Kidney tubule cell (primary cell): ENCODE data around the gene MYPN.
"Not testable (repeated sequence)": the region's sequence is repeated elsewhere in the genome, so short reads cannot be mapped to it uniquely, and the experiment has no call there.

Source experiments
- DNase-seq: peaks from one replicate; pipeline ENCODE4 v3.0.0-alpha.2; 2018; ENCODE audit warnings: low spot score

Gene MYPN

DNA sequence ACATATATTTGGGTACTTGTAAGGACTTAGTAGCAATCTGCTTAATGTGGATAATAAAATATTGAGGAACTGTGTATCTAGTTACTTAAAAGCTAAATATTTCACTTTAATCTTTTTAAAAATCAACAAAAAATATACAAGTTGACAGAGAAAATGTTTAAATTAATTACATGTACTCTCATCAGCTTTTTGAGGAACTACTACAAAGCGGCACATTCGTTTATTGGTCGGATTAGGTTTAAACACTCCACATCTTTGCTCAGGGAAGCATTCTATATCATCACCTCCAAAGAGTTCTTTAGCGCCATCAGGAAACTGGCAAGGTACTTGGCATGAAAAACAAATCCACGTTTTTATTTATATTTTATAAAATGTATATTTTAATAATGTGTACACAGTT, 121.0 kb downstream of the MYPN start:
- no peak for DNase-seq

DNA sequence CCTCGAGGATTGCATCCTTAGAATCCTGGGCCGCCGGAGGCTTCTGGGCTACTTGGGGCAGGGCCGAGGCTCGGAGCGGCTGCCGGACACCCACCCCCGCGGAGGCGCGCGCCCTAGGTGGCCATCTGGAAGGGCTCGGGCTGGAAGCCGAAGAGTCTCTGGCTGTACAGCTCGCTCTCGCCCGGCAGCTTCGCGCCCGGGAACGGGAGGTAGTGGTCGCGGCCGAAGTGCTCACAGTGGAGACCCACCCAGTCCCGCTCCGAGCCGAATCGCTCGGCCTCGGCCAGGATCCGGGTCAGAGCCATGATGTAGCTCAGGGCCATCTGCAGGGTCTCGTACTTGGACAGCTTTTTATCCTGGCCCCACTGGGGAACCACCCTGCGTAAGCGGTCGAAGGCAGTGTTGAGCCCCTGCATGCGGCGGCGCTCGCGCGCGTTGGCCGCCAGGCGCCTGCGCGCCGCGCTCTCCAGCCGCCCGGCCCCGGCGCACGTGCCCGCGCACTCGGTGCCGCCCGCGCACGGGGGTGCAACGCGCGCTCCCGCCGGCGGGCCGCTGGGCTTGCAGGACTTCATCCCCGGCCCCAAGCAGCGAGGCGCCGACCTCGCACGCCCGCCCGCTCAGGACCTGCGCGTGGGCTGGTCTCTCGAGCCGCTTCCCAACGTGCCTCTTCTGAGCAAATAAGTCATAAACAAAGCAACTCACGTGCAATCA, 122.0 kb downstream of the MYPN start:
- peak; percentile 76 for DNase-seq

DNA sequence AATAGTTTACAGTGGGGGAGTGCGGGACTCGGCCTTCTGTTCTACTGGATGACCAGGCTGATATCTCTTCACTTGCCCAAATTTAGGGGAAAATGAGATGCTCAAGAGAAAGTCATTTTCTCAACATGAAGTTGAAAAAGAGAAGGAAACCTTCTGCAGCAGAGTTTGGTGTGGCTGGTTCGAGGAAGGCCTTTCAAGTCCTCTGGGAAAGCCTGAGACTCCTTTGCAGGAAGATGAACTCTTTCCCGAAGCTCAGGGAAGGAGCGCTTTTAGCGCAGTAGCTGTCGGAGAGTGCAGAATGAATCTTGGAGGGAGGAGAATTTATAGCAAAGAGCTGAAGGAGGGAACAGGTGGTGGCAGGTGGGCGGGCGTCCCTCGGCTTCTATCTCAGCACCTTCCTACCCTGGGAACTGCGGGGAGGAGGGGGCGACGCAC, 122.5 kb downstream of the MYPN start, which contains the start of gene ATOH7:
Gene ATOH7, minus strand, starts transcription at position 297 of the 435 bp plus-strand sequence. CDS start 436 bp downstream, outside the sequence.
- no peak for DNase-seq

DNA sequence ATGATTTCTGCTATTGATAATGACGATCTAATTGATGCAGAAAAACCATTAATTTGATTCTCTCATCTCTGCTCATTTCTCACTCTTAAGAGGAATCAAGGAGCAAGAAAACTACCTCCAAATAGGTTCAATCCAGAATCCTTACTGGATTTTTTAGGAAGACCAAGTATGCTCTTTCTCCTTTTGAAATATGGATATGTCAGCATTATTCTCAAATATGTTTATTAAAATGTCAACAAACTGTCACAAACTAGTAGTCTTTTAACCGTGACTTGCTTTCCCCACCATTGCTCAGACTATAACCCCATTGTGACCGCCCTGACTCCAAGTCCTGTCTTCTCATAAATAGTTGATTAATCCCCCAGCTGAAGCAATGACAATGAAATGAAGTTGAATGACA, 123.8 kb downstream of the MYPN start:
- DNase-seq: no peak

DNA sequence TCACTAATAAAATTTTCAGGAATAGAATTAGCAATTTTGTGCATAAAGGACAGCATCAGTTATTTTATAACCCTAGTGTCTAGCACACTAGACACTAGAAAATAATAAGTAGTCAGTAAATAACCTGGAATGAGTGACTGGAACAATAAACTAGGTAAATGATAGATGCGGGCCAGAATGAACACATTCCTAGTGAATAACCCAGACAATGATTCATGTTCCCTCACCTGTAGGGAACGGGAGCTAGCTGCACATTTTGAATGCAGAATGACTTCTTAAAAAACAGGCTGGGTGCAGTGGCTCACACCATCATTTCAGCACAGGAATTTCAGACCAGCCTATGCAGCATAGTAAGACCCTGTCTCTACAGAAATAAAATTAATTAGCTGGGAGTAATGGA, 125.8 kb downstream of the MYPN start:
- peak; percentile 72 for DNase-seq

DNA sequence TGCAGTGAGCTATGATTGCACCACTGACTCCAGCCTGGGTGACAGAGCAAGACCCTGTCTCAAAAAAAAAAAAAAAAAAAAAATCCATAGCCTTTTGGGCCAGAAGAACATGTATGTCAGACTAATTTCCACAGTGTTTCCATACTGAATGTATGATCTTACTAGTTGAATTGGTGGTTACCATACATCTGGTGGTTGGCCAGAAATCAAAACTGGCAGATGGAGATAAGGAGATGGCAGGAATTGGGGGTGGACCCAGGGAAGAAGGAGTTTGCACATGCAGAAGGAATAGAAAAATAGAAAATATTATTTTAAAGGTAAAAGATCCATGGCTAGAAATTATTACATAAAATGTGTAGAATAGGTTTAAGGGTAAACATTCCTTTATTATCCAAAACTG, 126.3 kb downstream of the MYPN start:
- no peak for DNase-seq

DNA sequence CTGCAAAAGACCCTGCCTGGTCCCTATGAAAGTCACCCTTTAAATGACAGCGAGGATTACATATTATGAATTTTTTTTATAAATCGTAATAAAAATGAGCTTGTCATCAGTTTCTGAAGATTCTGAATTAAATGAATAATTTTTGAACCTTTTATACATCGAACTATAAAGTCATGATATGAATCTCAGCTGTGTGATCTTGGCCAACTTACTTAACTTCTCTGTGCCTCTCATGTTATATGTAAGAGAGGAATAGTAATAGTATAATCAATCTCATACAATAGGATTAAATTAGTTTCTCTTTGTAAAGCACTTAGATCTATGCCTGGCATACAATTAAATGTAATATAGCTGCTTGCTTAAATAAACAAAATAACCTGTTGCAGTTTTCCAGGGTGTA, 127.9 kb downstream of the MYPN start:
- no peak for DNase-seq

DNA sequence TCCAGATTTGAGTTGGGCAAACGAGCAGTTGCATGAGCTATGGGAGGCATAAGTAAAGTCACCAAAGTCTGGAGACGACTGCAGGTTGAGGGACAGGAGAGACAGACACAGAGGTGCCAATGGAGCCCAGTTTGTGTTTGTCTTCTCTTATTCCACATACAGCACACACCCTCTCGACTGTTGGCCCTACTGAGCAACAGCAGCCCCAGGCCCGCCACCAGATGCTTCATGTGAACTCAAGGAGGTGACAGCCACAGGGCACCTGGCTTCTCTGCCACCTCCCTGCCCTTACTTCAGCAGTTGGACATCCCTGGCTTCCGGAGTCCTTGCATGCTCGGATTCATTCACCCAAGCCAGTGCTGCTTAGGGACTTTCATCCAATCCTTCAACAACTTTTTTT, 129.1 kb downstream of the MYPN start:
- no peak for DNase-seq

DNA sequence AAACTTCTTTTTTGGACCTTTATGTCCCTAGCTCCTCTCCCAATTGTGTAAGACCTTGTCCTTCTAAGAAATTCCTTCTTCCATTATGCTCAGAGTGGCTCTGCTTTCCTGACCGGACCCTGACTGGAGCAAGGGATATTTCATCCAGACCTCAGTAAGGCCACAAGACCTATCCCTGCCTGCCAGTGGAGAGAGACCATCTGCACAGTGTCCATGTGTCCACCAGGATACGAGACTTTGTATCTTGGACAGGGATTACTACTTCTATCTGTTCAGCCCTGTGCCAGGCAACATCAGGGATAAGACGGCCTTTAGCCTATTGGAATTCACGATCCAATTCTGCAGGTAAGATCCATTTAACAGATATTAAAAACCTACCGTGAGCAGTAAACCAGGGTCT, 129.8 kb downstream of the MYPN start:
- DNase-seq: no peak

DNA sequence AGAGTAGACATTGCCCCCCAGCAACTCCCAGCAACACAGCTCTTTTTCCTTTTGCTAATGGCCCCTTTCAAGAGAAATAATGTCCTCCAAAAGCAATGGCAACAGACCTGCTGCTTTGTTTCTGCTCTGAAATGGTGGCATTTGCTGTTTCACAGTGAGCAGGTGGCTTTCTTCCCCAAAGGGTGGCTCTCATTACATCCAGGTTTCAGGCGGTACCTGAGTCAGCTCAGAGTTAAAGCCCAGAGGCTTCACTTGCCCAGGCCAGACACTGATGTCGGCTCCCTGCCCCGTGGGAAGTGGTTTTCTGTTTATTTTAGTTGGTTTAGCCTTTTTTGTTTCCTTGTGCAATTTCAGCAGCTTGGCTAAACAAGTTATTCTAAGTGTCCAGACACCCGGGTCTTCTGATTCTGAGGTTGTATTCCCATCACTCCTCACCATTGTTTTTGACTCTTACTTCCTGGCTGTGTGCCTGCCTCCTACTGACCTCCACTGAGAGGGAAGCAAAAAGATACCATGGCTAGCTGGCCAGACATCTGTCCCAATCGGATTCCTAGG, 130.4 kb downstream of the MYPN start:
- DNase-seq: no peak

DNA sequence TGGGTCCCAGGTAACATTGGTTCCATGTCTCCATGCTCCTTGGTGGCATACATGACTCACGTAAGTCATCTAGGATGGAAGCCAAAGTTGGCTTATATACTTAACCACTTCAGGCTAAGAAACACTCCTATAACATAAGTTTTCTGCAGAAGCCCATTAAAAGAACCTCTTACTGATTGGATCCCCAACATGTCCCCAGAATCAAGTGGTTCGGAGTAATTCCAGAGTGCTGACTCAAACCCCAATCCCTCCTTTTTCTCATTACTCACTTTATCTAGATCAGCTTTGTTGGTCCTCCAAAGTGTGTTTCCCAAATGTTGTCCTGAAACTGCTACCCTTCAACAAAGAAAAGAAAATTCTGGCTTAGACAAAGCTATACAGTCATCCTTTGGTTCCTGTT, 132.8 kb downstream of the MYPN start:
- DNase-seq: no peak

DNA sequence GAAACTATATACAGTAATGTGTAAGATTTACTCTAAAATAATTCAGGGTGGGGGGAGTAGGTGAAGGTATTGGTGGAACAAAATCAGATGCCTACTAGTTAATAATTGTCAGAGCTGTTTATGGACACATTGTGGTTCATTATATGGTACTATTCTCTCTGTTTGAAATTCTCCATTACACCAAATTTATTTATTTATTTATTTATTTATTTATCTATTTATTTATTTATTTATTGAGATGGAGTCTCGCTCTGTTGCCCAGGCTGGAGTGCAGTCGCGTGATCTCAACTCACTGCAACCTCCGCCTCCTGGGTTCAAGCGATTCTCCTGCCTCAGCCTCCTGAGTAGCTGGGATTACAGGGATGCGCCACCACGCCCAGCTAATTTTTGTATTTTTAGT, 137.1 kb downstream of the MYPN start:
- not testable (repeated sequence) for DNase-seq

DNA sequence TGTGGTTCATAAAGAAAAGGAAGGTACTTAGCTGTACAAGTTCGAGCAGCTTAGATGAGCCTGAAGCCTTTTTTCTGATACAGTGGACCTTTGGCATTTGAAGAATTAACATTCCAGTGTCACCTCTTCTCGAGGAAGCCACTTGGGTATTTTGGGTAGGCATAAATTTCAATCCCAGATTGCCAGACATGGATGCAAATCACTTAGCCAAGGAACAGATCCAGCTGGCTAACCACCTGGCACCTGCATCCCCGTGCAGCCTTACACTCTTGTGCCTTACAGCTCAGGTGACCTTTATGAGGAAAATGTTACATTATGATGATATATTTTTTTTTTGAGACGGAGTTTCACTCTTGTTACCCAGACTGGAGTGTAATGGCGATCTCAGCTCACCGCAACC, 138.6 kb downstream of the MYPN start:
- no peak for DNase-seq

DNA sequence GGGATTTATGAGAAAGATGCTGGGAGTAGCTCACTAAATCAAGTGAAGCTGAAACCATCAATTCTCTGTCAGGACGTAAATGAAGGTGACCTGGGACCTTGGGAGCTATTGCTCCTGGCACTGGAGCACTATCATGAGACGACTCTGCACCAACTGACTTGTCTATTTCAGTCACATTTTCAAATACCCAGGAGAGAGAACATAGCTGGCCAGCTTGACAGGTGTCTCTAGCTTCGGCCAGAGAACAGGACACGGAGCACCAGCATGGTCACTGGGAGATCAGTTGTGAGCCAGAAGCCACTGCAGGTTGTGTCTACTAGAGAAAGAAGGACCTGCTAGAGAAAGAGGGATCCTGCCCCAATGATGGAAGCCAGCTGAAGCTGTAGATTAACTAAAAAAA, 140.0 kb downstream of the MYPN start:
- no peak for DNase-seq

DNA sequence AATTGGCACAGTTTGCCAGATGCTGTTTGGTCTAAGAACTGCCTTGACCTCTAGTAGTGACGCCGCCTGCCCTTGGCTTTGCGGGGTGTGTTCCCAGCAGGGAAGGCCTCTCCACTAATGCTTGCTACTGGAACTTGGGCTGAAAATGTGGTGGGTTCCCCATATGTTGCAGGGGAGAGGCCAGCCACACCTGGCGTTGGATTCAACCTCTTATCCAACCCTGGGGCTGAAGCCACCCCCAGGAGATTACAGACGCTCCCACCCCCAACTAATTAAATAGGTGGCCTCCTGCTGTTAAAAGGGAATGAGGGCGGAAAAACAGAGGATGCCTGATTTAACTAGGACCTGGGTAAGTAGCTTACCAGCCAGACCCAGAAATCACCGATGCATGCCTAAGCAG, 141.9 kb downstream of the MYPN start:
- no peak for DNase-seq

DNA sequence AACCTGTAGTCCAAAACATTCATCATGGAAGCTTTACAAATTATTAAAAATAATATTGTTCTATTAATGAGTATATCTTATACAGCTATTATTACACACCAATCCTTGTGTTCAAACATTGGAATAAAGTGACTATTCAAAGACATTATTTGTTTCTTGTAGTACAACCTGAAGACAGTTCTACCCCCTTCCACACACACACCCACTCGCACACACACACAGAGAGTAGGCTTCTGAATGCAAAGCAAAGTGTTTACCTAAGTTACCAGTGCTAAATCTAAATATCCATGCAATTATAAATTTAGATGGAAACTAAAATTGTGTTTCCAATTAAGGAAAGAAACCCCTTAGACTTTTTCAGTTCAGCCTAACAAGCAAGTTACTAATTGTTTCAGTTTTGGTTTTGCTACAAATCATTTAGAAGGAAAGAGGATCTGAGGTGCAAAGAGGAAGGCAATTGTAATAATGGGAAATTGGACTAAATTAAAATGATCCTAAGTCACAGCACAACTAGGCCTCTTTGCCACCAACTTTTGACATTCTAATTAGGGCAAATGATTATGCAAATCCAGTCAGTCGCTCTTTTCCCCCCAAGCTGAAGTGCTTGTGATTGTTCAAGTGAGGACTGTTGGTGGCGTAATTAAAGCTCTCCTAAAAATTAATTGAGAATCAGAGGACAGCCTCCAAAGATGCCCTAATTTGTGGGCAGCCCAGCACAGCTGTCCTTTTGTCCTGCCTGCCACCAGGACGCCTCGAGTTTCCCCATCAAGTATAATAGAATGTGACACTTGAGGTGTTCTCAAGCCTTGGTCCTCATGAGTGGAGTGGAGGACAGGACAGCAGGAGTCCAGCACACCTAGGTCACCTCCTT, 142.6 kb downstream of the MYPN start:
- DNase-seq: no peak

DNA sequence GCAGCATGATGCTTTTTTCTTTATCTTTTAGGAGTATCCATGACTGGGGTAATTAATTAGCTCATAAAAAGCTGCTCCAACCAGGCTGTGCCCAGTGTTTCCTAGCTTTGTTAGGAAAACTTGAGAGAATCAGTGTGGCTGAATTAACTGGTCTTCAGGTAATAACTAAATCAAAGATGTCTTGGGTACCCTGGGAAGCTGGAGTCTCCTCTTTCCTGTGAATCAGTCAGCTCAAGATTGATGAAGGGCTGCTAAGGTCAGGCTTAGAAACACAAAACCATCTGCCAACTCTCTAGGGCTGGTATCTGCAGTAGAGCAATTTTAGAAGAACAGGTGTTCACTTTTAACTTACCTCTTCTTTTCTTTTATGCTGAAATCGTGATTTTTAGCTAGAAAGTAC, 144.1 kb downstream of the MYPN start:
- no peak for DNase-seq

DNA sequence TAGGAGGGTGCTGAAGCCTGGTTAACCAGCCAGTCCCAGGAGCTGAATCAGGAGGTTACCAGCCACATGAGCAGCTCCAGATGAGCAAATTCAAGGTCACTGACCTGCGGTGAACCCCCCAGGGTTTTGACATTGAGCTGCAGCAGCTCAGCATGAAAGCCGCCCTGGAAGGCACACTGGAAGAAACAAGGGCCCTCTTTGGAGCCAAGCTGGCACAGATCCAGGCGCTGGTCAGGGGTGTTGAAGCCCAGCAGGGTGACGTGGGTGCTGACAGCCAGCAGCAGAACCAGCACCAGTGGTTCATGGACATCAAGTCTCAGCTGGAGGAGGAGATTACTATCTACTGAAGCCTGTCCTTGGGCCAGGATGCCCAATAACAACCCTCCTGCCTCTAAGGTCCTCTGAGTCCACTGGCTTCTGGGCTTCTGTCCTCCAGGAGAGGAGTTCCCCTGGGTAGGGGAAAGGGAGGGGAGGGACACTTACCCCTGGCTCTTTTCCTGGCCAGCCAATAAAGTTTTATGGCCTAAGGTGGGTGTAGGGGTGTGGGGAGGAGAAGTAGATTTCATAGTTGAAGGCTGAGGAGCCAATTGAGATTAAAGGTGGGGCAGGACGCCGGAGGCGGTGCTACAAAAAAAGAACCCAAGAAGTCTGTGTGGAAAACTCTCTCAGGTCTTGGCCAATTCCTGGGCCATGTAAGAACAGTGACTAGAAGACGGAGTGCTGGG, 152.0 kb downstream of the MYPN start:
- DNase-seq: peak; percentile 76
